HG02981 (cell line): ENCODE data around the gene ACOT6.
"Not testable (repeated sequence)": the region's sequence is repeated elsewhere in the genome, so short reads cannot be mapped to it uniquely, and the experiment has no call there.

Experiments used
- ATAC-seq: cut with Tn5 transposase; IDR thresholded peaks from one replicate; pipeline ENCODE4 v1.9.1; 2021; ENCODE audit warnings: mild to moderate bottlenecking, moderate library complexity; ENCODE audit not compliant: unreplicated experiment

ACOT6 gene

DNA sequence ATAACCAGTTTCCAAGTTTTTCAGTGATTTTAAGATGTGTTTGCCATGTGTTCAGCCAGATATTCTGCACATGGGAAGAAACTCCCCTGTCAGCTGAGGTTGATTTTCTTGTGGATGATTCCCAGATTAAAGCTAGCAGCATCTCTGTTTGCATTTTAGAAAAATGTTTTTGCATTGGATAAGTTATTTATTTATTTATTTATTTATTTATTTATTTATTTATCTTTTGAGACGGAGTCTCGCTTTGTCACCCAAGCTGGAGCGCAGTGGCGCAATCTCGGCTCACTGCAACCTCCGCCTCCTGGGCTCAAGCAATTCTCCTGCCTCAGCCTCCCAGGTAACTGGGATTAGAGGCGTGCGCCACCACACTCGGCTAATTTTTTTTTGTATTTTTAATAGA is 17.8 kb upstream of the ACOT6 start:
- no peak for ATAC-seq

DNA sequence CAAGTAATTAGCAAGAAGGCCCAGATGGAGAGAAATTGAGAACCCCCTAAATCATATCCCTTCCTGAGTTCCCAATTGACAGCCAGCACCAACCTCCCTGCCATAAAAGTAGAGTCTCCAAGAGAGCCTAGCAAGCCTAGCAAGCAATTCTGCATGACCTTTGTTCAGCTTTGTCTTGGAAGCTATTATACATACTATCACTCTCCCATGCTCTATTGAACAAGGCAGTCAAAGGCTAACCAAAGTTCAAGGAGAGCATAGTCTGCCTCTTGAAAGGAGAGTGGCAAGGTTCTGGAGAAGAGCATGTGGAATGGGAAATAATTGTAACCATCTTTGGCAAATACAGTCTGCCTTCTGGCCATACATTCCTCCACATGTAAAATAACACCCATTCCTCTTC is 12.8 kb upstream of the ACOT6 start:
- no peak for ATAC-seq

GRCh38 chr14:73602994-73603393 is 9.3 kb upstream of the ACOT6 start:
- no peak for ATAC-seq

- ATAC-seq = no peak
Measured at GRCh38 chr14:73606271-73606670, 6.0 kb upstream of the ACOT6 start.

DNA sequence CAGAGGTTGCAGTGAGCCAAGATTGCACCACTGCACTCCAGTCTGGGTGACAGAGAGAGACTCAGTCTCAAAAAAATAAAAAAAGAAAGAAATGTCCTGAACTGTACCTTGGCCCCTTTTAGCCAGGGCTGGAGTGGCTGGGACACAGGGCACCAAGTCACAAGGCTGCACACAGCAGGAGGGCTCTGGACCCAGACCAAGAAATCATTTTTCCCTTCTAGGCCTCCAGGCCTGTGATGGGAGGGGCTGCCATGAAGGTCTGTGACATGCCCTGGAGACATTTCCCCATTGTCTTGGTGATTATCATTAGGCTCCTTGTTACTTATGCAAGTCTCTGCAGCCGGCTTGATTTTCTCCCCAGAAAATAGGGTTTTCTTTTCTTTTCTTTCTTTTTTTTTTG is 5.1 kb upstream of the ACOT6 start:
- ATAC-seq = no peak

DNA sequence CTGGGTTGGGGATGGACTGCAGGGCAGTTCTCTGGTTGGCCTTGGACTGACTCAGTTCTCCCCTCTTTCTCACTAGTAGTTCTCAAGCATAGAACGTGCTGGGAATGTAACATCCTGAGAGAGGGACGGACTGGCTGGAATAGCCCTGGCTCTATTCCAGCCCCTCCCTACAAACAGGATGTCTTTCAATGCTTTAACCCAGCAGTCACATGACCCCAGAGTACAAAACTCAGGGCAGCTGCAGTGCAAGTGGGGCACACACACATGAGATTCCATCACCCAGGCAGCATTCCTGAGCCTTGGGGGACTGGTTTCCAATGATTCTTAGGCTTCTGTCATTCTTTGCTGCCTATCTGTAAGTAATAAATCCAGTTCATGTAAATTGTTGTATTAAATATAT is 1.6 kb upstream of the ACOT6 start:
- ATAC-seq = no peak

DNA sequence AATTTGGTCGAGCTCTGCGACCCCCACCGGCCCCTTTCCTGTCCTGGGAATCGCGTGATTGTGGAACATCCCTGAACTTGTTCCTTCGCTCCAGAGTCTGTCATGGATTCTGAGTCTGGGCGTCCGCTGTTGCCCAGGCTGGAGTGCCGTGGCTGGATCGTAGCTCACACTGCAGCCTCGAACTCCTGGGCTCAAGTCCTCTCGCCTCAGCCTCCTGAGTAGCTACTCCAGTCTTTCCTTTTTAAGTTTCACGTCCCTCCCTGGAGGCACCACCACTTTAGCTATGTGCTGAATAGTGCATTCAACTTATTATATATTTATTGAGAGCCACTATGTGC is 698 bp downstream of the ACOT6 start:
- no peak for ATAC-seq

DNA sequence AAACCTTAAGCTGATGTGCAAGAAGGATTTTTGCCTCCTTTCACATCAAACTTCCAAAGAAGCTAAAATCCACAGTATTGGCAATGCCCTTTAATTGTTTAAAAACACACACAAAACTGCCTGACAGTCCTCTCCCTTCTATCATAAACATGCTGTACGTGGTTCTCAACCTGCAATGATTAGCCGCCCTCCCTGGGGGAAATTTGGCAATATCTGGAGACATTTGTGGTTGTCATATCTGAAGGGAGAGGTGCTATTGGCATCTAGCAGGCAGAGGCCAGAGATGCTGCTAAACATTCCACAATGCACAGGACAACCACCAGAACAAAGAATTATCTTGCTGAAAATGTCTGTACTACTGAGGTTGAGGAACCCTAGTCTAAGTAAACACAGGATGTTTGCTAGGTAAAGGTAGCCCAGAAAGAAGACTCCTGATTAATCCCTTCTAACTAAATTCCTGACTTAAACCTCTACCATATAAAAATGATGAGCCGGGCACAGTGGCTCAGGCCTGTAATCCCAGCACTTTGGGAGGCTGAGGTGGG is 1.2 kb downstream of the ACOT6 start:
- ATAC-seq = no peak

DNA sequence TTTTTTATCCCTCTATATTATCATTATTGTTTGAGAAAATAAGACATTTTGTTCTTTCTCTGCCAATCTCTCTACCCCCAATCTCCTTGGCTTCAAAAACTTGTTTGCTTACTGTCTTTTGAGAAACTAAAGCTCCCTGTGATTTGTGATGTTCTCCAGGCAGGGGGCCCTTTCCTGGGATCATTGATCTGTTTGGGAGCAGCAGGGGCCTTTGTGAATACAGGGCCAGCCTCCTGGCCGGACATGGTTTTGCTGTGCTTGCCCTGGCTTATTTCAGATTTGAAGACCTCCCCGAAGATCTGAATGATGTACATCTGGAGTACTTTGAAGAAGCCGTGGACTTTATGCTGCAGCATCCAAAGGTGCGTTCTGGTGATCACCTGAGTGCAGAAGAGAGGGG is 4.5 kb downstream of the ACOT6 start:
- ATAC-seq = no peak

- ATAC-seq = no peak
Measured at GRCh38 chr14:73619524-73619923, 7.2 kb downstream of the ACOT6 start.

DNA sequence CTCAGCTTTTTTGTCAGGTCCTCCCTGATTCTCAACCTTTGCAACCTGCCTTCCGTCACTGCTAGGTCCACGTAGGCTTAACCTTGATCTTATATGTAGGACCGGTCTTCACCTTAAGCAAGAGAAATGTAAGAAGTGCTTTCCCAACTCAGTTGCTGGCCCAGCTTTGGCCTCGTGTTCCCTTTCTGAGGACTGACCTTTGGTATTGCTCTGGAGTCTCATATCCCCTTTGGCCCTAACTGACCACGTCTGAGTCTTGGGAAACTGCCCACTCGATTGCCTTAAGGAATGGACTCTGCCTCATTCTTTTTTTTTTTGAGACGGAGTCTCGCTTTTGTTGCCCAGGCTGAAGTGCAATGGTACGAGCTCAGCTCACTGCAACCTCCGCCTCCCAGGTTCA is 8.0 kb downstream of the ACOT6 start:
- no peak for ATAC-seq

GRCh38 chr14:73623504-73624054 is 11.3 kb downstream of the ACOT6 start:
- no peak for ATAC-seq

DNA sequence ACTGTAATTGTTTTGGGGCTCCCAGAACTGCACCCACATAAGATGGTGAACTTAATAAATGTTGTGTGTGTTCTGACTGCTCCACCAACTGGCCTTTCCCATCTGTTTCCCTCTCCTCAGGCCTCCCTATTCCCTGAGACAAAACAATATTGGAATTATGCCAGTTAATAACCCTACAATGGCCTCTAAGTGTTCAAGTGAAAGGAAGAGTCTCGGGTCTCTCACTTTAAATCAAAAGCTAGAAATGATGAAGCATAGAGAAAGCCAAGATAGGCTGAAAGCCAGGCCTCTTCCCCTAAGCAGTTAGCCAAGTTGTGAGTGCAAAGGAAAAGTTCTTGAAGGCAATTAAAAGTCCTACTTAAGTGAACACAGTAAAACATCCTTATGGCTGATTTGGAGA is 13.4 kb downstream of the ACOT6 start:
- ATAC-seq = no peak

DNA sequence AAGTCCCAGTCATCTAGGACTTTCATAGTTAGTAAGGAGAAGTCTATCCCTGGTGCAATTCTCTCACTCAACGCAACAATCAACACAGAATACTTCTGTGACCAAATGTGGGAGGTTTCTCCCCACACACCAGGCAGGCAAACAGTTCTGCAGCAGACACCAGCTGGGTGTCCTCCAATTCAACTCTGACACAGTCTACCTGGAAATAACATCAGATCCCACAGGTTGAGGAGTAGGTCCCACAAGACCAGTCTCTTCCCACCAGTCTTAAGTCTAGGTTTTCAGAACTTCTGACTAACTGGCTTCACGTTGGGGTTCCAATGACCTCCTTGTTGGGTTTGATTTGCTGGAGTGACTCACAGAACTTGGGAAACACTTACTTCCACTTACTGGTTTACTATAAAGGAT is 14.8 kb downstream of the ACOT6 start:
- ATAC-seq = no peak

GRCh38 chr14:73630009-73630780 is 17.9 kb downstream of the ACOT6 start:
- no peak for ATAC-seq

DNA sequence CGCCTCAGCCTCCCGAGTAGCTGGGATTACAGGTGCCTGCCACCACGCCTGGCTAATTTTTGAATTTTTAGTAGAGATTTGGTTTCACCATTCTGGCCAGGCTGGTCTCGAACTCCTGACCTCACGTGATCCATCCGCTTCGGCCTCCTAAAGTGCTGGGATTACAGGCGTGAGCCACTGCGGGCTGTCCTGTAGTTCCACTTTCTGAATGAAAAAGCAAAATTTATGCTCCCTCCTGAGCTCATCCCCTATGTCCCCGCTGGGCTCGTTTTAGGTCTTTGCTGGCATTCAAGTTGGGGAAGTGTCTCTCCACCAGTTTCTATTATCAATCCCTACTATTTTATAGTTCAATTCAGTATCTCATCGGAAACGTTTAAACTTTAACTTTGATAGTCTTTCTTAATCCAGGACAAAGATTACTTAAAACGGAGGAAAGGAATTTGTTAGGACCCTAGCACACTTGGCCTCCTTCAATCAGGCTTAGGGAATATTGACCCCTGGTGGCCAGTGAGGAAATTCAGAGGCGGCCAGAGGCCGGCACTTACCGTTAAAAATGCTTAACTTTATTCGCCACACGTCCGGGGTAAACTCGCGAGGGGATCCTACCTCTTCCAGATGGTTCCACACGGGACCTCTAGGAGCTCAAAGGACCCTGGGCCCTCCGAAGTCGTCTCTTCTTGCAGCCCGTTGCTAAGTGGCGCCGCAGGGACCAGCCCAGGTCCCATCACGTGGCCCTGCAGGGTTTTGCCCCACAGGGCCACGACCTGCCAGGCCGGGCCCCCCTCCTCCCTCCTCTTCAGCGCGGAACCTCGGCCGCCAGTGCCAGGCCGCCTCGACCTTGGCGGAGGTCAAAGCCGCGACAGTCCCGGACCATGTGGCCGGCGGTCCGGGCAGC is 21.0 kb downstream of the ACOT6 start:
- peak; percentile 55 for ATAC-seq

DNA sequence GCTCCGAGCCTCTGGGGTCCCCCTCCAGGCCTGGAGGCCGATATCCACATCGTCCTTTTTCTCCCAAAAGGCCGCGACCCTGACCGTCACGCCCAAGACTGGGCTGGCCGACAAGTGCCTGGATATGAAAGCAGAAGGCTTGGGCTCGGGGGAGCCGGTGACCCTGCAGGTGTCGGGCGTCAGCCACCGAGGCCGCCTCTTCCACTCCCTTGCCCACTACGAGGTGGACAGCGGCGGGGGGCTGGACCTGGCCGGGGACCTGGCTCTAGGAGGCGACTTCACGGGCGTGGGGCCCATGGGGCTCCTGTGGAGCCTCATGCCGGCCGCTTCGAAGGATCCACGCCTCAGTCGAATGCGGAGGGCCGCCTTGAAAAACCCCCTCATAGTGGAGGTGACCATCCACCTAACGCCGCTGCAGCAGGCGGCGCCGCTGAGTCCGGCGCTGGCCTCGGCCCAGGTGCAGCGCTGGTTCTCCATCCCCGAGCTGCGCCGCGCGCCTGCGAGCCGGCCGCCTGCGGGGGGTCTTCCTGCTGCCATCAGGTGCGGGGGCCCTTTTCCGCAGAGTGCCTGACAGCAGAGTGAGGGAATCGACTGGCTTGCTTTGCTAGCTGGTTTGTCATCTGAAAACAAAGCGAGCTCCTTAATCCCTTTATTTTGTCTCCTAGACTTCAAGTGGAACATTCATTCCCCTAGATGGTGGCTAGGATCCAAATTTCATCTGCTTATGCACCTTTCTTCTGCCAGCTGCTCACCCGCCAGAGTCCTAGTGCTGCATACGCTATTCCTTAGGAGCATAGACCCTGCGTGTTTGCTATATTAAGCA is 21.9 kb downstream of the ACOT6 start:
- ATAC-seq = no peak

DNA sequence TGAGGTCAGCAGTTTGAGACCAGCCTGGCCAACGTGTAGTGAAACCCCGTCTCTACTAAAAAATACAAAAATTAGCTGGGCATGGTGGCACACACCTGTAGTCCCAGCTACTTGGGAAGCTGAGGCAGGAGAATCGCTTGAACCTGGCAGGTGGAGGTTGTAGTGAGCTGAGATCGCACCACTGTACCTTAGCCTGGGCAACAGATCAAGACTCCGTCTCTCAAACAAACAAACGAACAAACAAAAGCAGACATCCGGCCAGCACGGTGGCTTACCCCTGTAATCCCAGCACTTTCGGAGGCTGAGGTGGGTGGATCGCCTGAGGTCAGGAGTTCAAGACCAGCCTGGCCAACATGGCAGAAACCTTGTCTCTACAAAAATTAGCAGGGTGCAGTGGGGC is 24.0 kb downstream of the ACOT6 start:
- ATAC-seq = not testable (repeated sequence)

DNA sequence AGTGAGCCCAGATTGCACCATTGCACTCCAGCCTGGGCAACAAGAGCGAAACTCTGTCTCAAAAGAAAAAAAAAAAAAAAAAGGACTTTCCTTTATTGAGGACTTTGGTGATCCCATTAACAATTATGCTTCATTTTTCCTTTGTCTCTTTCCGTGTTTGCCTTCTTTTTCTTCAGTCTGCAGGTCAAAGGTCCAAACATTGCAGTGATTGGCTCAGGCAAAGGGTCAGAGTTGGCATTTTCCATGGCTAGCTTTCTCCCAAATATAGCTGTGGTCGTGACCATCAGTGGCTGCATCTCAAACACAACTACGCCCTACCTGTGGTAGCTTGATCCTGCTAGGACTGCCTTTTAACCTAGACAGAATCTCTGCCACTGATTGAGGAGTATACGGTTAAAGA is 25.5 kb downstream of the ACOT6 start:
- no peak for ATAC-seq

DNA sequence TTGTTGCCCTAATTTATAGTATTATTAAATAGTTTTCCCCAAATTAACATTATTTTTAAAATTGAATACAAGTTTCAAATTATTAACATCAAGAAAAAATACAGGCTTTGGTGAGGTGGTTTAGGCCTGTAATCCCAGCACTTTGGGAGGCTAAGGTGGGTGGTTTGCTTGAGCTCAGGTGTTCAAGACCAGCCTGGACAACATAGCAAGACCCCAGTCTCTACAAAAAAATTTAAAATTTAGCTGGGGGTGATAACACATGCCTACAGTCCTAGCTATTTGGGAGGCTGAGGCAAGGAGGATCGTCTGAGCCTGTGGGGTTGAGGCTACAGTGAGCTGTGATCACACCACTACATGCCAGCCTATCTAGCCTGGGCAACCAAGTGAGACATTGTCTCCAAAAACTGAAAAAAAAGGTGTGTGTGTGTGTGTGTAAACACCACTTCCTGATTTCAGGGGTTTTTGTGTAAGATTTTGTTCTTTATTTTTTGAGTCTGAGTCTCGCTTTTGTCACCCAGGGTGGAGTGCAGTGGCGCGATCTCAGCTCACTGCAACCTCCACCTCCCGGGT is 28.6 kb downstream of the ACOT6 start:
- no peak for ATAC-seq
